Epithelial cell of esophagus (primary cell): ENCODE data around the gene COQ8B.

Experiments used
- DNase-seq: peaks from one replicate; pipeline ENCODE4 v3.0.0; 2010; ENCODE audit warnings: low read depth
- H3K4me3 ChIP-seq: 2 replicates; pipeline ENCODE4 v1.5.1; 2011; ENCODE audit warnings: mild to moderate bottlenecking, low read length, control low read depth
- CTCF ChIP-seq: IDR thresholded peaks from 2 replicates; pipeline ENCODE4 v1.5.1; 2011; ENCODE audit warnings: low read depth, mild to moderate bottlenecking, low read length, control low read depth, inconsistent platforms; ENCODE audit not compliant: insufficient read depth; ENCODE audit errors: missing control alignments

The COQ8B gene

DNA sequence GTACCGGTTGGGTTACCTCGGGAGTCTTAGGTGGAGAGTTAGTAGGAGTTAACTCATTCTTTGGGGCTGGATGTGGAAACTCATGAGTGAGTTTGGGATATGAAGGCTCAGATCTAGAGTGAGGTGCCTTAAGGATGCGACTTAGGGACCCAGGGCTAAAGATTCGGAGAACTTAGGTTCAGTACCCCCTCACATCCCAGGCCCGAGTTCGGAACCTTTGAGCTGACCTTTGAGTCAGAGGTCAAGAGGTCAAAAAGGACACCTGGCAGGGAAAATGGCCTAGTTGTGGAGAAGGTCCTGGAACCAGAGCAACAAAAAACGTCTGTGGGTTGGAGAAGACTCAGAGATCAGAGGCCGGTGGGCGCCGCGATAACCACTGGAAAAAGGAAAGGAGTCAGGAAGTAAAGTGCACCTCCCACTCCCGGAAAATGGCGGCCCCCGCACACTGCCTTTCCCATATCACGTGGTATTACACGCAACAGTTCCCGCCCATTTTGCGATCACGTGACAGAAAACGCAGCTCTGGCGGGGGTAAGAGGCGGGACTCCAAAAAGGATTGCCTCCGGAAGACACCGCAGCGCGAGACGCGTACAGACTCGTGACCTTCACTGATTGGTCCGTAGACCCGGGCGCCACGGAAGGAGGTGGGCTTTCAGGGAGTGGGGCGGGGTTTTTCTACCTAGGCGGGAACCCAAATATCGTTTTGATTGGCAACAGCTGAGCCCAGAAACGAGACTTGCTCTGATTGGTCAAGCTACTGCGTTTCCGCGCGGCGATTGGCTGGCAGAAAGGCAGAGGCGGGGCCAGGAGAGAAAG lies 33.6 kb upstream of the COQ8B start, which contains the start of gene ACTMAP:
TSS of gene ACTMAP (minus strand) at position 420 of the 816 bp plus-strand sequence. CDS start 674 bp downstream, outside the sequence.
- H3K4me3 ChIP-seq, result peak within 1 kb of the TSS; percentile 99
- peak; percentile 100 for DNase-seq
- TF ChIP-seq CTCF, result no peak

DNA sequence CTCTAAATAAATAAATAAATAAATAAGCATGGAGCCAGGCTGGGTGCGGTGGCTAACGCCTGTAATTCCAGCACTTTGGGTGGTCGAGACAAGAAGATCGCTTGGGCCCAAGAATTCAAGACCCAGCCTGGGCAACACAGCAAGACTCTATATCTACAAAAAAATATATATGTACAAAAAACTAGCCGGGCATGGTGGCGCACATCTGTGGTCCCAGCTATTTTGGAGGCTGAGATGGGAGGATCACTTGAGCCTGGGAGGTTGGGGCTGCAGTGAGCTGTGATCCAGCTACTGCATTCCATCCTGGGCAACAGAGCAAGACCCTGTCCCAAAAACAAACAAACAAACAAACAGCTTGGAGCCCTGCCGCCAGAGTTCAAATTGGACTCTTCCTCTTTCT lies 30.9 kb upstream of the COQ8B start:
- DNase-seq, result no peak
- H3K4me3 ChIP-seq, result no peak overlapping the region
- TF ChIP-seq CTCF, result no peak

DNA sequence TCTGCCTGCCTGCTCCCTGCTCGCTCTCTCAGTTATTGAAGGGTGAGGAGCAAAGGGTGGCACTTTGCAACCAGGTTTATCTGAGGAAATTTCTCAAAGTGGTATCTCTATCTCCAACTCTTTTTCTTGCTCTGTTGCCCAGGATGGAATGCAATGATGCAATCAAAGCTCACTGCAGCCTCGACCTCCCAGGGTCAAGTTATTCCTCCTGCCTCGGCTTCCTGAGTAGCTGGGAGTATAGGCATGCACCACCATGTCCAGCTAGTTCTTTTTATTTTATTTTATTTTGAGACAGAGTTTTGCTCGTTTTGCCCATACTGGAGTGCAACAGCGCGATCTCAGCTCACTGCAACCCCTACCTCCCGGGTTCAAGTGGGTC lies 28.7 kb upstream of the COQ8B start:
- no peak overlapping the region for H3K4me3 ChIP-seq
- TF ChIP-seq CTCF, result no peak
- no peak for DNase-seq

DNA sequence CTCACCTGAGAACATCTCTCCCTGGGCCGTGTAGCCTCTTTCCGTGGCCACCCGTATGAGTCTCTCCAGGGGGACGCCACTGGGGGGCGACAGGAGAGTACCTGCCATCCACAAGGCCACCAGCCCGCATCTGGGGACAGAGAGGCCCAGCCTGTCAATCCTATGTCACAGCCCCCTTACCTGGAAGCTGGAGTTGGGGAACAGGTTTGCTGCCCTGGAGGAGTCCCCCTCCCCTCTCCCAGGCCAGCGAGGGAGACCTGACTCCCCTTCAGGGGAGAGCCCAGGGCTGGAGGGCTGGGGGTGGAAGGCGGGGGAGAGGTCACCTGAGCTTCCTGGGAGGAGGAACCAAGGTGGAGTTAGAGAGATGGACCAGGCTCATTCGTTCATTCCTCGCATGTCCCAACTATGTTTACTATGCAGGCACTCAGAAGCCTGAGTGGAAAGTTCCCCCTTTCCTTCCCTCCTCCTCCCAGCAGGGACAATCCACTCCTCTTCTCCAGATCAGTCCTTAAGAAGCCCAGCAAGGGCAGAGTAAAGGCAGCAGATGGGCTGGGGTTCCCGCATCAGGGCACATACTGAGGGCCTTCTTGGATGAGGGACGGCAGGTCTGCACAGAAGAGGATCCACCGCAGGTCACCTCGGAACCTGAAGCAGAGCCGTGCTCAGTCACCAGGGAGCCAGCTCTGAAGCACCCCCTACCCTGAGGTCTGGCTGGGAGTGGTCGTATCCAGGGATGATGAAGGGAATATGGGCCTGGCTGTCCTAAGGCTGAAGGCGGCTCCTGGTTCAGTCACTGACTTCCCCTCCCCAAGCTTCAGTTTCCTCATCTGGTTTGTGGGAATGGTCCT lies 28.1 kb upstream of the COQ8B start:
- H3K4me3 ChIP-seq, result no peak overlapping the region
- no peak for TF ChIP-seq CTCF

GRCh38 chr19:40743926-40744325 lies 27.2 kb upstream of the COQ8B start:
- no peak for TF ChIP-seq CTCF
- no peak for DNase-seq
- no peak overlapping the region for H3K4me3 ChIP-seq

More for the DNA sequence above, 28.1 kb upstream of the COQ8B start:
- no peak for DNase-seq

GRCh38 chr19:40742886-40743285 lies 26.2 kb upstream of the COQ8B start:
- no peak for DNase-seq
- TF ChIP-seq CTCF, result no peak
- no peak overlapping the region for H3K4me3 ChIP-seq
